Measurements from ENCODE around the gene PHKA1.
"Not testable (repeated sequence)": the region's sequence is repeated elsewhere in the genome, so short reads cannot be mapped to it uniquely, and the experiment has no call there.

PHKA1 gene

DNA sequence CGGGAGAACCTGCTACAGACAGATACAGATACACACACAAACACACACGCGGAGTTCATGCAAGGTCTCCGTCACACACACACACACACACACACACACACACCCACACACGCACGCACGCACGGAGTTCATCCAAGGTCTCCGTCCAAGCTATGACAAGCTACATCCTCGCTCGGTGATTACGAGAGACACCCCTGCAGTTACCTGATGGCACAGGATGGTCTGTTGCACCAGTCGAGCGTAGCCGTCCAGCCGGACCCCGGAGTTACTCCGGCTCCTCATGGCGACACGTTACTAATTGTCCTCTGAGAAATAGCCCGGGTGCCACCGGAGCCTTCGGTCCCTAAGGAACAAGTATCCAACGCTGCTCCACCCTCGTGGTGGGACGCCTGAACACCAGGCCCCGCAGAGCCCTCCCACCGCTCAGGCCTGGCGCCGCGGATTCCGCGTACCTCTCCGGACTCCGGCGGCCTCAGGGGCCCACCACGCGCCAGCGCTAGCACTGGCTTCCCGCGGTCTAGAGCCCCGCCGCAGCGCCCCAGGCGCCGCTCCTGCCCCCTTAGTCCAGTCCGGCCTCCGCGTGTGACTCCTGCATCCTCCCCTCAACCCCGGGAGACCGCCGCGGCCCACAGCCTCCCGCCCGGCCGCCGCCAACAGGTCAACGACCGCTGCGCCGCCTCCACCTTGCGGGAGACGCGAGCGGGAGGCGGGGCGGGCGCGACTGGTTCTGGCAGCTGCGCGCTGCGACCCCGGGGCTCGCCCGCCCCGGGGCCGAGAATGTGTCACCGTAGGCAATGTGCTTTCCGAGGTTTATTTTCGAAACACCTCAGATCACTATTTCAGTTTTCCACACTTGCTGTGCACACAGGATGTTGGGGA, at the start of gene PHKA1:
Gene PHKA1, minus strand, starts transcription at position 708 of the 879 bp plus-strand sequence. Its CDS starts 426 bp downstream, at position 282.
- peak; percentile 67 to 73 for ATAC-seq

DNA sequence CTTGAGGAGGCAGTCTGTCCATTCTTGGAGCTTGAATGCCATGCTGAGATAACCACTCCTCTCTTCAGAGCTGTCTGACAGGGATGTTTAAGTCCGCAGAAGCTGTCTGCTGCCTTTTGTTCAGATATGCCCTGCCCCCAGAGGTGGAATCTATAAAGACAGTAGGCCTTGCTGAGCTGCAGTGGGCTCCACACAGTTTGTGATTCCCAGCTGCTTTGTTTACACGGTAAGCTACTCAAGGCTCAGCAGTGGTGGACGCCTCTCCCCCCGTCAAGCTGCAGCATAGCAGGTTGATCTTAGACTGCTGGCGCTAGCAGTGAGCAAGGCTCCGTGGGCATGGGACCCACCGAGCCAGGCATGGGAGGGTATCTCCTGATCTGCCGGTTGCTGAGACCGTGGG, 46.3 kb upstream of the PHKA1 start:
- not testable (repeated sequence) for ATAC-seq

DNA sequence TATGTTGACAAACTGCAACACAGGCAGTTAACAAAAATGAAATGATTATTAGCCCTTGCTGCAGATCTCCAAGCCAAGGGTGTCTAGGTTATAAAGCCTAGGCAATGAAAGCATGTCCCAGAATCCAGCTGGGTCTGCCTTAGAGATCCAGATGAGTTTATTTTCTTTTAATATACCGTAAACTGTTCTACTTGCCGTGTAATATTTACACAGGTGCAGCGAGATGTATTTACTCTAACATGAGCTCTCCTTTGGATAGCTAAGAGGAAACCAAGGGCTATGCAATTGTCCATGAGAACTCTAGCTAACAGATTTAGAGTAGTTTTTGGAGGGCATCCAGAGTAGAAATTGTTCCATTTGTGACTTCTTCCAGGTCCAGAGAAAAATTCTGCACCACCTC, 34.4 kb upstream of the PHKA1 start:
- not testable (repeated sequence) for ATAC-seq

DNA sequence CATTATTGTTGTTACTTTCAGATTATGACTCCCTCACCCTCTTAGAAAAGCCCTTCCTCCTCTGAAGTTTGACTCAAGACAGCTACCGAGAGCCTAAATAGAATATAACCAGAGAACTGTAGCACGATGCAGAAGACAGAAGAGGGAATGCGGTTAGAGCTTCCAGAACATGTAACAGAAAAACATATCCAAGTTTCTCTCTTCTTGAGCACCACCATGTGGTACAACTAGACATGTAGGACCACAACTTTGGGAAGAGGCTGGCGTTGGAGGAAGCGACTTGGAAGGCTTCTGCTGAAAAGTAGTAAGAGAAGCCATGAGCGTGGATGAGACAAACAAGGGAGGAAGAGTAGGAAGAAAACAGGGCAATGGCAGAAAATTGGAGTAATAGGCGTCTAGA, 31.4 kb upstream of the PHKA1 start:
- ATAC-seq, result not testable (repeated sequence)

DNA sequence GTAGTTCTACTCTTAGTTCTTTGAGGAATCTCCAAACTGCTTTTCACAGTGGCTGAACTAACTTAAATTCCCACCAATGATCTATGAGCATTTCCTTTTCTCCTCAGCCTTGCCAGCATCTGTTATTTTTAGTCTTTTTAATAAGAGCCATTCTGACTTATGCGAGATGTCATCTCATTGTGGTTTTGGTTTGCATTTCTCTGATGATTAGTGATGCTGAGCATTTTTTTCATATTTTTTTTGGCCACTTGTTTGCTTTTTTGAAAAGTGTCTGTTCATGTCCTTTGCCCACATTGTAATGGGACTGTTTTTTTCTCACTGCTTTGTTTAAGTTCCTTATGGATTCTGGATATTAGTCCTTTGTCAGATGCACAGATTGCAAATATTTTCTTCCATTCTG, 21.5 kb upstream of the PHKA1 start:
- no peak for ATAC-seq

DNA sequence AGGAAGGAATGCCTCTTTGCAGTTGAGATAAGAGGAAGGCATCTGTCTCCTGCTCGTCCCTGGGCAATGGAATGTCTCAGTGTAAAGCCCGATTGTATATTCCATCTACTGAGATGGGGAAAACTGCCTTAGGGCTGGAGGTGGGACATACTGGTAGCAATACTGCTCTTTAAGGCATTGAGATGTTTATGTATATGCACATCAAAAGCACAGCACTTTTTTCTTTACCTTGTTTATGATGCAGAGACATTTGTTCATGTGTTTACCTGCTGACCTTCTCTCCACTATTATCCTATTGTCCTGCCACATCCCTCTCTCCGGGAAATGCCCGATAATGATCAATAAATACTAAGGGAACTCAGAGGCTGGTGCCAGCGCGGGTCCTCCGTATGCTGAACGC, 19.5 kb upstream of the PHKA1 start:
- not testable (repeated sequence) for ATAC-seq

DNA sequence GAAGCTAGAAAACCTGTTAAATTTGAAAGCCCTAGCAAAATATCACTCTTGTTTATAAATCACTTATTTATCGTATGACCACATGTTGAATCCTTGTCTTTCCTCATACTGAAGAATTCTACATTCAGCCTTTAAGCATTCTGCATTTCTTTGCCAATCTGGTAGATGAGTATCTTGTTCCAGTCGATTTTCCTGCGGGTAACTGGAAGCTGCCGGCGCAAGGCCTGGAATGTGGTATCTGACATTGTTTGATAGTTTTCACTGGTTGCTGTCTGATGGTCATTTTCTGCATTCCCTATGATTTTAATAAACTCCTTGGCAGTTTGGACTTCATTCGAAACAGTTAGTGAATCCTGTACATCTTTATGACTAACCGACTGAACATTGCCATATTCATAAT, 13.7 kb upstream of the PHKA1 start:
- ATAC-seq, result no peak

DNA sequence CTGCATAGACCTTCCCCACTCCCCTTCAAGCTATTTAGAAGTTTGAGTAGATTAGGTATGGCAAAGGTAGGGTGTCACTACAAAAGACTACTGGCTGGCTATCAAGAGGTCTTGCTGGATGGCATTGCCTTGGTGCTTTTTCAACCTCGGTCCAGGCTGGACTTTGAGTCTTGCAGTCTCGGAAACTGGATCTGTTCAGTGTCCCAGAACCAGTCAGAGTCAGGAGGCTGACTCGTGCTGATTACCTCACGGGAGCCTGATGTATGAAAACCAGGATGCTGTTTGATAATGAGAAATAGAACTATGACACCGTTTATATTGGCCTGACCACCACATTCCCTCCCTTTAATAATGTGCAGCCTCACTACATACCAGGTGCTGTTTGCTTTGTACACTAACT, 2.7 kb upstream of the PHKA1 start:
- no peak for ATAC-seq

DNA sequence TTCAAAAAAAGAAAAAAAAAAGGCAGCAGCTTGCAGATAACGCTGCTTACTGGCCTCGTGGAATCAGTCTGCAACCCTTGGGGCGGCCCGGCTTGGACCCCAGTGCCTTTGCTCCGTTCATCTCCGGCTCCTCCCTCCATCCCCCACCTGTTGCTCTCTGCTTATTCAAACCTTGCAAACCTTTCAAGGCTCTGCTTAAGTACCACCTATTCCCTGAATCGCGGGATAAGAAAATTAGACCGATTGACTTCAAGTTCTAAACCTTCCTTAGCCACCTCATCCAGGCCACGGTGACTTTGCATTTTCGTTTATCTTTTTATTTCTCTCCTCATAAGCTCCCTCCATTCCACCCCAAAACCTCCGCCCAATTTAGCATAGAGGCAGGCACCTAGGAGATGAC, 1.4 kb upstream of the PHKA1 start:
- no peak for ATAC-seq

DNA sequence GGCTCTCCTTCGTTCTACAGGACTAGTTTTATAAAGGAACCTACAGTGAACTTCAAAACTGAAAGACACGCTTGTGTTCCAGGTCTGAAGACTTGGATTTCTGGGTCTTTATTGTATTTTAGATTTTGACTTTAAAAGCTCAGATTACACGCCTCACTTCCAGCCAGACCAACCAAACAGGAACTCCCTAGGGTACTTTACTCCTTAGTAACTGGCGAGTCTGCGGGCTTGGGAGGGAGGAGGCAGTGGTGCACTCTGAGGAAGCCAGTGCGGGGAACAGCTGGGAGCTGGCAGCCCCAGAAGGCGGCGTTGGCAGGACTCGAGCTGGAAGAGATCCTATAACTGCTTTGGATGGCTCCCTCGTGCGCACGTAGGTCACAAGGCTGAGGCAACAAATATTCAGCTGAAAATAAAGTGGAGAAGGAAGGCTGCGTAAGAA, 391 bp upstream of the PHKA1 start:
- ATAC-seq, result peak in 1 of 2 donors; percentile 12

DNA sequence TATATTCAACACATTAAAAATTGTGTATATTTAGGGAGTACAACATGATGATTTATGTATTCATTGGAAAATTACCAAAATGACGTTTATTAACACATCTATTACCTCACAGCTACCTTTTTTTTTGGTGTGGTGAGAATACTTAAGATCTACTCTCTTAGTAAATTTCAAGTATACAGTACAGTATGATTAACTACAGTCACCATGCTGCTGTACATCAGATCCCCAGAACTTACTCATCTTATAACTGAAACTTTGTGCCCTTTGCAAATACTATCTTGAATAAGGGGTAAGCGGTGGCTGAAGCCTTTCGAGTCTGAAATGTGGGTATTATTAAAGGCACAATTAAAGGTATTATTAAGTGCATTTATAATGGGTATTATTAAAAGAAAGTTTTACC, 976 bp downstream of the PHKA1 start:
- ATAC-seq, result peak; percentile 68 to 70

DNA sequence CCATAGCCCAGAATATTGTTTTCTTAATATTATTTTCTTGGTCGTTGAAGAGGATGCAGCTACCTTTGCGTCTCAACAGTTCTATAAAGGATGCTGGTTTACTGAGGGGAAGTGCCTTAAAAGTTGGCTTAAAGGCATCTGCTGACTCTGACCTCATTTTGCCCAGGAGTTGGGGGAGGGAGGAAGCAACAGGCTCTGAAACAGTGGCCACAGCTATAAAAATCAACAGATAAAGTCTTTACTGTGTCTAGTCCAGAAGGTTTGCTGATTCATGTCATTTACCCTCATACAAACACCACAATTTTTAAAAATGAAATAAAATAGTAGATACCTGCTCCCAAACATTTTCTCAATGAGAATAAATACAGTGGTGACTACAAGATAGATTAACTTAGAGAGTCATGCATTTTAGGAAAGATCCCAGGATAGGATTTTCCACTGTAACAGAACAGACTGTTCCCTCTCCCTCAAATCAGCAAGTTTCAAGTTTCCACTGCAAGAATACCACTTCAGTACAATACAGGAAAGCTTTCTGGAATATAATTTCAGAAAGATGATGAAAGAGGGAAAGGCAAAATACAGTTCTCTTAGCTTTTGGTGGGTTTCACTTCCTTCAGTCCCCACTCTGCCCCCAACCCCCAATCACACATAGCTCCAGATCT, 1.9 kb downstream of the PHKA1 start:
- ATAC-seq, result no peak

DNA sequence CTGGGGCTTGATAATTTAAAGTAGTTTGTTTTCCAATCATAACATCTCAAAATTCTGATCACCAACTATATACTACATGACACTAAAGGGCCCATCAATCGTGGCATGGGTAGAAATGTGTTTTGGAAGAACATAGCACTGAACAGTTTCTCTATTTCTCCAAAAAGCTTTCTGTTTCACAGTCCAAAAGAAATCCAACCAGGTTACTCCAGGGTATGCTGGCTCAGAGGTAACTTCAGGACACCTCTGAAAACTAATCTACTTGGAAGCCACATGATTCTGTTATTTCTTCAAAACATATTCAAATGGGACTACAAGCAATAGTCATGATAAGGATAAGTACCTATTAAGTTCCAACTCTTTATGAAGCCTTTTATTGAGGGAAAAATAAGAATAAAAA, 8.3 kb downstream of the PHKA1 start:
- no peak for ATAC-seq

DNA sequence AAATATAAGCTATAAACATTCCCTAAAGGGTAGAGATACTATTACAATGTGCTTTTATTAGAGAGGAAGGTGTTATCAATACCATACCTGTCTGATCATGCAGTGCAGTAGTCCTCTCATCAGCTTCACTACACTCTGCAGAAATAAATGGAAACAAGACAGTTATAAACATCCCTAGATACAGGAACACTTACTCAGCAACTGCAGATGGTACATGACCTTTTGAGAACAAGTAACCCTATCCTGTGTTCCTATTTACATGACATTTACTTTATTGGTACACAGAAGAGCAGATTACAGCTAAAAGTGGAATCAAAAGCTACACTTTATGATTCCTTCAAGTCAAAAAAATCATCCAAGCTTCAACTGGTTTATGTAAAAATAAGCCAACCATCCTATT, 9.0 kb downstream of the PHKA1 start:
- ATAC-seq, result no peak

DNA sequence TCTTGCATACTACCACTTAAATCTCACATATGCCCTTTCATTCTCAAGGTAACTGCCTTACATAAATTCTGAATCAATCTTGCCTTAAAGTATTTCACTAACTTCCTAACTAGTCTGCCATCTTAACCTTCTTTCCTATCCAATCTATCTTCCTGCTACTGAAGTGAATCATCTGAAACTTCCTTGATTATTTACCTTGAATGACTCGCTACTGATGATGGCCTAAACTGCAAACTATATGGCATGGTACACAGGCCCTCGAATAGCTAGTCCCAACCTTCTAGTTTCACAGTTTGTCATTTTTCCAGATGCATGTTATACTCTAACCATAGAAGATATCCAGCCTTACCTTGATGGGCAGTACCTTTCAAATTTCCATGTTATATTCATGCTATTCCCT, 19.9 kb downstream of the PHKA1 start:
- no peak for ATAC-seq

DNA sequence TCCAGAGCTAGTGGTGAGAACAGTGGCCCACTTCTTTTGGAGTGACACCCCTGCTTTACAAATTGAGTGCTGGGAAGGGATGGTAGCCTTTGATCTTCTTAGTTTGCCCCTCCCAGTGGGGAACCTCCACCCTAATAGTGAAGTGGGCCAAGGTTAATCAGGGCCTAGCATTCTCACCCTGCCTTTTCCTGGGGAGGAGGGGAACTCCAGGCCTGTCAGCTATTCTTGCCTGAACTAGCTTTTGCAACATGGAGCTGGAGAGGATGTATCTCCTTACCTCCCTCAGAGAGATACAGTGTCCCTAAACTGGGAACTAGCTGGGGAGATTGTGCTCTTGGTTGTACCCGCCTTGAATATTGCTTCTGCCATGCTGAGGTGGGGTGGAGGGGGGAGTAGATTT, 20.6 kb downstream of the PHKA1 start:
- no peak for ATAC-seq

DNA sequence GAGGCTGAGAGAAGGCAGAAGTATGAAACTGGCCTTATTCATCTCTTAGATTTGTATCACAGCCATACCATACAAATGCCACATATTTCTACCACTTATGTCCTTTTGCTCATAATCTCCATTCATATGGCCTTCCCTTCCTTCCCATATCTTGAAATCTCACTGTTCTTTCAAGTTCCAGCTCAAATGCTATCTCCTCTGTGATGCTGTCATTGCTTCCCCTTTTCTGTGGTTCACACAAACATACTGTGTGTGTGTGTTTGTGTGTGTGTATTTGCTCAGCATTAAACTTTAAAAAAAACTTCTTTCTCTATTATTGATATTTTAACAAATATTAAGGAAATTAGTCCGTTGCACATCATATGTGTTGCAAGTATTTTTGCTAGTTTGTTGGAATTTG, 26.7 kb downstream of the PHKA1 start:
- ATAC-seq, result no peak

DNA sequence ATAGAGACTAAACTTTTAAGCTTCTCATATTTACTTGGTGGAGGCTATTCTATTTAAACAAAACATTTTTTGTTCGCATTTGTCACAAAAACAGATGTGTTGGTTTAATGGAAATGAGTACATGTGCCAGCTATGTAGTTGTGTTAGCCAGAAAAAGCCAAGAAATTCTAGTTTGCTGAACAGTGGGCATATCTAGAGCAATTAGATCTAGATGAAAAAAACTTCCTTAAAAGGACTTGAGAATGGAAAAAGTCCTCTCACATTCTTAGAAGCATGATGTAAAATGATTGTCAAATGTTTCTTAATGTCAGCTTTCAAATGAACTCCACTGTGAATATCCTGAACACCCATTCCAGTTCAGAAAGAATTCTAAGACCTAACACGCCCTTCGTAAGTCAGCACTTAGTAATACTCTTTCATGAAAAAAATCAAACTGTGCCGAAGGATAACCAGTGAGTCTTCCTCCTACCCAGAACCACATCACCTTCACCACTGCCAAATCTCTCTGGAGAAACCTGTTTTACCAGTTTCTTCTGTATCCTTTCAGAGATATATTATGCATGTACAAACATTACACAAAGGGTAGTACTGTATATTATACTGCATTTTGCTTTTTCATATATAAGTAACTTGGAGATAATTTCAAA, 28.2 kb downstream of the PHKA1 start:
- ATAC-seq, result no peak

DNA sequence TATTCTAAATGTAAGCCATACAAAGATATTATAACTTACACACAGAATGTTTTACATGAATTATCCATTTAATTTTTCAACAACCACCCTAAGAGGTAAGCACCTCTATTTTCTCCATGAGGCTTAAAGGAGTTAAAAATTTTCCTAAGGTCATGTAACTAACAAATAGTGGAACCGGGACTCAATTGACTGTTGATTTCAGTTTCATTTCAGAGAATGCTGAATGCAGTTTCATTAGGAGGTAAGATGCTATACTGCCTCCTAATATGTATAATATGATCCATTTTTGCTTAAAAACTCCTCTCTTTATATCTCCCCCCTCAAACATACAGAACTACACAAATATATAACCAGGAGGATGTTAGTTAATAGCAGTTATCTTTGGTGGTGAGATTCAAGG, 29.1 kb downstream of the PHKA1 start:
- no peak for ATAC-seq

DNA sequence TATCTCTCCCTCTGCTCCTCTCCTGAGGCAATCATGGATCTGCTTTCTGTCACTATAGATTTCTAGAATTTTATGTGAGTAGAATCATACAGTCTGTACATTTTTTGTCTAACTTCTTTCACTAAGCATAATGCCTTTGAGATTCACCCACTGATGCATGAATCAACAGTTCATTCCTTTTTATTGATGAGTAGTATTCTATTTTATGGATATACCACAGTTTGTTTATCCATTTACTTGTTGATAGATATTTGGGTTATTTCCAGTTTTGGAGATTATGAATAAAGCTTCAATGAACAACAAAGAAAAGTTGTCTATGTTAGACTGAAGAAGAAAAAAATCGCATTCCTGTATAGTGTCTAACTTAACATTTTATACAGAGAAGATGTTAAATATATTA, 30.5 kb downstream of the PHKA1 start:
- ATAC-seq, result no peak

DNA sequence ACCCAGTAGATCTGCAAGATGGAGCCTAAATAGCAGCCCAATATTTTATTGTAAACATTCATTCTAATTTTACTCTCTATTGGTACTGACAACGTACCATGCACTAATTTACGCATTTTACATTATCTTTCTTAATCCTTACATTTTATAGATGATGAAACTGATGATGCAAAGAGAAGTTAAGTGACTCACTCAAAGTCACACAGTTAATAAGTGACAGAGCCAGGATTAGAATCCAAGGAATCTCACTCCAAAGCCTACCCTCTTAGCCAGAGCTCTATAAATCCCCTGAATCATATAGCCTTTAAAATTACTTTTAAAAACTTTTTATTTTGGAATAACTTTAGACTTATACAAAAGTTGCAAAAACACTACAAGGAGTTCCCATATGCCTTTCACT, 37.6 kb downstream of the PHKA1 start:
- ATAC-seq, result no peak

DNA sequence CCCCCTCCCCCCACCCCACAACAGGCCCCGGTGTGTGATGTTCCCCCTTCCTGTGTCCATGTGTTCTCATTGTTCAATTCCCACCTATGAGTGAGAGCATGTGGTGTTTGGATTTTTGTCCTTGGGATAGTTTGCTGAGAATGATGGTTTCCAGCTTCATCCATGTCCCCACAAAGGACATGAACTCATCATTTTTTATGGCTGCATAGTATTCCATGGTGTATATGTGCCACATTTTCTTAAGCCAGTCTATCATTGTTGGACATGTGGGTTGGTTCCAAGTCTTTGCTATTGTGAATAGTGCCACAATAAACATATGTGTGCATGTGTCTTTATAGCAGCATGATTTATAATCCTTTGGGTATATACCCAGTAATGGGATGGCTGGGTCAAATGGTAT, 40.2 kb downstream of the PHKA1 start:
- not testable (repeated sequence) for ATAC-seq

DNA sequence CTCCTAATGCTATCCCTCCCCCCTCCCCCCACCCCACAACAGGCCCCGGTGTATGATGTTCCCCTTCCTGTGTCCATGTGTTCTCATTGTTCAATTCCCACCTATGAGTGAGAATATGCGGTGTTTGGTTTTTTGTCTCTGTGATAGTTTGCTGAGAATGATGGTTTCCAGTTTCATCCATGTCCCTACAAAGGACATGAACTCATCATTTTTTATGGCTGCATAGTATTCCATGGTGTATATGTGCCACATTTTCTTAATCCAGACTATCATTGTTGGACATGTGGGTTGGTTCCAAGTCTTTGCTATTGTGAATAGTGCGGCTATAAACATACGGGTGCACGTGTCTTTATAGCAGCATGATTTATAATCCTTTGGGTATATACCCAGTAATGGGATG, 44.6 kb downstream of the PHKA1 start:
- ATAC-seq, result not testable (repeated sequence)

DNA sequence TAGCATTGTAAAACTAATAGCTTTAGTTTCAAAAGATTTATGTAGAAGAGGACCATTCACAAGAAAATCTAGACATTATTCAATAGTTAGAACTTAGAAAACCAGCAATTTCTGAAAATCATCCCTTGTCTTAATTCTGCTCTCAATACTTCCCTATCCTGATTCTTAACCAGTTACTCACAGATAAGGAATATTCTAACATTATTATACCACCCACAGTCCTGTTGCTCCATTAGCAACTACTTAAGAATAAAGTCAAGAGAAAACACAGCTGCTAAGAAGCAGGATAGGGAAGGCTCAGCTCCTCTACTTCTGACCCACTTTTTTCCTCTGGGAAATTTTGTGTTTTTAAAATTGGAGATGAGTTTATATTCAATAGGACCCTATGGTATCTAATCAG, 47.7 kb downstream of the PHKA1 start:
- no peak for ATAC-seq

Data from activated CD4-positive, CD25-positive, alpha-beta regulatory T cell treated with anti-CD3 and anti-CD28 coated beads, Interleukin-2, amount 50 U/mL, for 24 hours (primary cell).